PC-9 (cell line): ENCODE measurements around the gene ZNF335. TPM values are rescaled to one million over a fixed set of nuclear protein-coding genes. Genes with fewer than 3 reads are reported as not detected.

Experiments used
- BruUV-seq: library from RNA; stranded (reverse); fragments of 400-500 nt; replicated peaks from 2 replicates; lab custom pipeline; 2021; lab: Mats Ljungman, UMichigan
- CTCF ChIA-PET: fragments of 300-600 bp; sonication (Branson Sonifier 250); formaldehyde crosslinking; loops from one replicate; lab custom pipeline; 2022; ENCODE audit warnings: antibody characterized with exemption; lab: Charles Lee
- POLR2A ChIA-PET: fragments of 300-600 bp; sonication (Branson Sonifier 250); formaldehyde crosslinking; loops from one replicate; lab custom pipeline; 2022; ENCODE audit warnings: antibody characterized with exemption; ENCODE audit not compliant: unreplicated experiment; lab: Charles Lee
- DNase-seq, 2 experiments: peaks; one replicate each; pipeline versions ENCODE4 v3.0.0 to v3.0.0-alpha.2; 2015 to 2022; ENCODE audit warnings: mixed read lengths in 1 of 2
- H2AFZ ChIP-seq: fragments of 200-600 bp; sonication (generic); 2 replicates; pipeline ENCODE4 v1.8.1; 2017; ENCODE audit warnings: antibody characterized with exemption
- H3F3A ChIP-seq: fragments of 200-600 bp; sonication (generic); 2 replicates; pipeline ENCODE4 v1.8.1; 2017; ENCODE audit warnings: antibody characterized with exemption, mild to moderate bottlenecking, low read depth; ENCODE audit not compliant: insufficient read depth
- H3K27ac ChIP-seq: fragments of 200-600 bp; sonication (generic); 2 replicates; pipeline ENCODE4 v1.6.1; 2016; ENCODE audit warnings: mixed run types
- H3K27me3 ChIP-seq: fragments of 200-600 bp; sonication (generic); 2 replicates; pipeline ENCODE4 v1.6.1; 2016; ENCODE audit warnings: low read depth, mixed run types; ENCODE audit not compliant: insufficient read depth
- H3K36me3 ChIP-seq: fragments of 200-600 bp; sonication (generic); 2 replicates; pipeline ENCODE4 v1.6.1; 2016; ENCODE audit warnings: low read depth, mixed run types
- H3K4me1 ChIP-seq: fragments of 200-600 bp; sonication (generic); replicated peaks from 2 replicates; pipeline ENCODE4 v1.6.1; 2016; ENCODE audit warnings: mixed run types; ENCODE audit not compliant: insufficient read depth
- H3K4me2 ChIP-seq: fragments of 200-600 bp; sonication (generic); 2 replicates; pipeline ENCODE4 v1.6.1; 2017; ENCODE audit warnings: mixed run types
- H3K4me3 ChIP-seq: fragments of 200-600 bp; sonication (generic); 2 replicates; pipeline ENCODE4 v1.6.1; 2016; ENCODE audit warnings: mixed run types
- H3K79me2 ChIP-seq: fragments of 200-600 bp; sonication (generic); 2 replicates; pipeline ENCODE4 v1.6.1; 2017; ENCODE audit warnings: low read depth, mixed run types
- H3K9me2 ChIP-seq: fragments of 200-600 bp; sonication (generic); 2 replicates; pipeline ENCODE4 v1.8.1; 2017; ENCODE audit warnings: mild to moderate bottlenecking; ENCODE audit not compliant: insufficient read depth
- H3K9me3 ChIP-seq: fragments of 200-600 bp; sonication (generic); 2 replicates; pipeline ENCODE4 v1.8.1; 2016; ENCODE audit warnings: low read depth; ENCODE audit not compliant: insufficient read depth
- H4K20me1 ChIP-seq: fragments of 200-600 bp; sonication (generic); 2 replicates; pipeline ENCODE4 v1.8.1; 2017; ENCODE audit not compliant: insufficient read depth
- CTCF ChIP-seq: fragments of 200-600 bp; sonication (generic); conservative IDR thresholded peaks from 2 replicates; pipeline ENCODE4 v1.6.1; 2017; ENCODE audit warnings: mixed run types, antibody characterized with exemption, mild to moderate bottlenecking, moderate library complexity
- EZH2 ChIP-seq: fragments of 200-600 bp; sonication (generic); IDR thresholded peaks from 2 replicates; pipeline ENCODE4 v1.8.0; 2017; ENCODE audit warnings: antibody characterized with exemption, low read depth
- intact Hi-C: fragments of 100-400 bp; cut with micrococcal nuclease; formaldehyde crosslinking; loops from one replicate; pipeline ENCODE4 v1.10.0; 2022; ENCODE audit not compliant: unreplicated experiment
- total RNA-seq: library from RNA; stranded (reverse); gene quantifications from 2 replicates; pipeline ENCODE4 v1.2.3, GENCODE V29; 2021

Gene ZNF335
- total RNA-seq, 1 experiment from 2014 or later, result 16.3 TPM

GRCh38 chr20:46014517-46015396 lies 42.8 kb upstream of the ZNF335 start:
- Histone ChIP-seq H3K27ac (no peak overlapping the region), H3K4me3 (no peak overlapping the region), H4K20me1 (no peaks in the 10 kb centered on the region), H2AFZ (0 out of 2 replicates have a peak overlapping the region, but pooled peaks have one; percentile 45), H3K4me2 (peak overlapping the region; percentile 65), H3F3A (peaks cover 4% of the 10 kb centered on the region; the same call in 1 of the 2 replicates), H3K9me3 (no peaks in the 10 kb centered on the region), H3K4me1 (peaks cover 3% of the 10 kb centered on the region; the same call in 1 of the 2 replicates), H3K36me3 (no peaks in the 10 kb centered on the region), H3K9me2 (no peaks in the 10 kb centered on the region), H3K79me2 (no peaks in the 10 kb centered on the region), H3K27me3 (no peaks in the 10 kb centered on the region)
- no peak for DNase-seq
- intact Hi-C loops, result loop anchor here (1.0 to 5.0 kb wide), 3 partner anchors 27 to 160 kb away; partner anchors contain the start of gene ZNF335
- BruUV-seq, result no TSS peak
- no peak for TF ChIP-seq EZH2
- TF ChIP-seq CTCF, result no peak
- ChIA-PET CTCF (interaction anchor here (0.5 to 2.5 kb wide), 3 partner anchors 28 to 79 kb away, joined by 3 to 15 read pairs (median 8); no protein-coding TSS in a partner anchor), POLR2A (interaction anchor here (0.6 kb wide), 1 partner anchor 71 kb away, joined by 6 read pairs; no protein-coding TSS in a partner anchor)

GRCh38 chr20:46013829-46014516 lies 42.0 kb upstream of the ZNF335 start:
- Histone ChIP-seq H3K79me2 (no peaks in the 10 kb centered on the region), H3K9me3 (no peaks in the 10 kb centered on the region), H4K20me1 (no peaks in the 10 kb centered on the region), H3K27me3 (no peaks in the 10 kb centered on the region), H3K9me2 (no peaks in the 10 kb centered on the region), H3K4me1 (peaks cover 3% of the 10 kb centered on the region; the same call in 1 of the 2 replicates), H3K4me3 (no peak overlapping the region), H3K4me2 (peak overlapping the region; percentile 65), H3K36me3 (no peaks in the 10 kb centered on the region), H3K27ac (no peak overlapping the region), H2AFZ (0 out of 2 replicates have a peak overlapping the region, but pooled peaks have one; percentile 45), H3F3A (peaks cover 12% of the 10 kb centered on the region; the same call in 1 of the 2 replicates)
- DNase-seq, result peak in 1 of 2 experiments; percentile 71
- ChIA-PET CTCF (interaction anchor here (0.5 to 2.5 kb wide), 7 partner anchors 14 to 479 kb away, joined by 3 to 15 read pairs (median 8); no protein-coding TSS in a partner anchor), POLR2A (interaction anchor here (0.6 kb wide), 1 partner anchor 70 kb away, joined by 6 read pairs; no protein-coding TSS in a partner anchor)
- no peak for TF ChIP-seq EZH2
- peak; percentile 96 for TF ChIP-seq CTCF
- intact Hi-C loops, result loop anchor here (1.0 to 5.0 kb wide), 3 partner anchors 27 to 161 kb away; partner anchors contain the start of gene ZNF335
- BruUV-seq, result no TSS peak
